Measurements from ENCODE around the gene URB2.
"Not testable (repeated sequence)": the region's sequence is repeated elsewhere in the genome, so short reads cannot be mapped to it uniquely, and the experiment has no call there.

The URB2 gene

DNA sequence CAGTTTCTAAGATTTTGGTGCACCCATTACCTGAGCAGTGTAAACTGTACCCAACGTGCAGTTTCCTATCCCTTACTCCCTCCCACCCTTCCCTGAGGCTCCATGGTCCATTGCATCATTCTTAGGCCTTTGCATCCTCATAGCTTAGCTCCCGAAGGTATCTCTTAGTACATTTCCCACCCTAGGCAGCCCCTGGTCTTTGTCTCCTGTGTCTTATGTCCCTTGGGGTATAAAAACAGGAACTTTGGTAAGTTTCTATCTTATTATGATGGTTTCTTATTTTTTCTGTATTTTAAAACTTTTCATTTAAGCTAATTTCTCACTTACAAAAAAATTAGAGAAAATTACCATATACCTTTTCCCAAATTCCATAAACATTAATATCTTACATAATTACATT is 78.1 kb downstream of the URB2 start:
- H3K27me3 ChIP-seq (ENCODE audit: control insufficient read depth, insufficient read depth, low read length): no peaks in the 10 kb centered on the region
- H3K36me3 ChIP-seq (ENCODE audit: insufficient read depth, low read length): no peaks in the 10 kb centered on the region
- H3K9me3 ChIP-seq (replicated peaks; ENCODE audit: low read length): no peaks in the 10 kb centered on the region
- no peak overlapping the region for H3K4me3 ChIP-seq (ENCODE audit: low read length)
- no peak overlapping the region for H3K9ac ChIP-seq (ENCODE audit: low read depth, low read length)
- H3K4me2 ChIP-seq (ENCODE audit: low read length): no peak overlapping the region
- H3K4me1 ChIP-seq (ENCODE audit: control insufficient read depth, insufficient read depth, low read length): no peaks in the 10 kb centered on the region

DNA sequence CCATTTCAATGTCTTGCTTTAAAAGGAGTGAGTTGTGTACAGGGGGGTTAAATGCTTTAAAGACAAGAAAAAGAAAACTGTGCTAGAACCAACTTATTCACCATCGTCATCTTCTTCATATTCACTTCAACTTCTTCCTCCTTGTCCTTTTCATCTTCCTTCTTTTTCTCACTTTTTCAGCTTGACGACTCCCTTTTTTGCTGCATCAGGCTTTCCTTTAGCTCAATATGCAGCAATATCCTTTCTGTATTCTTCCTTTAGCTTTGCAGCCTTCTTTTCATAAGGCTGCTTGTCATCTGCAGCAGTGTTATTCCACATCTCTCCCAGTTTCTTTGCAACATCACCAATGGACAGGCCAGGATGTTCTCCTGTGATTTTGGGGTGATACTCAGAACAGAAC is 79.1 kb downstream of the URB2 start:
- not testable (repeated sequence) for H3K4me1 ChIP-seq (ENCODE audit: control insufficient read depth, insufficient read depth, low read length); H3K4me2 ChIP-seq (ENCODE audit: low read length); H3K9ac ChIP-seq (ENCODE audit: low read depth, low read length); H3K27me3 ChIP-seq (ENCODE audit: control insufficient read depth, insufficient read depth, low read length); H3K9me3 ChIP-seq (replicated peaks; ENCODE audit: low read length); H3K36me3 ChIP-seq (ENCODE audit: insufficient read depth, low read length); H3K4me3 ChIP-seq (ENCODE audit: low read length)

DNA sequence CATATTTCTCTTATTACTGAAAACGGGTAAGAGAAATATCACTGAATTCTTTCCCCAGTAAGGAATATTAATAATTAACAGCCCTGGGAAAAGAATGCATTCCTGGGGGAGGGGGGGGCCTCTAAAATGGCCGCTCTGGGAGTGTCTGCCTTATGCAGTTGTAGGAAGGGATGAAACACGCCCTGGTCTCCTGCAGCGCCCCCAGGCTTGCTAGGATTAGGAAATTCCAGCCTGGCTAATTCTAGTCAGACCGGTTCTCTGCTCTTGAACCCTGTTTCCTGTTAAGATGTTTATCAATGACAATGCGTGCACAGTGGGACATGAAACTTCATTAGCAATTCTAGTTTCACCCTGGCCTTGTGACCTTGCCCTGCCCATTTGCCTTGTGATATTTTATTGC is 81.1 kb downstream of the URB2 start:
- not testable (repeated sequence) for H3K36me3 ChIP-seq (ENCODE audit: insufficient read depth, low read length); H3K4me2 ChIP-seq (ENCODE audit: low read length); H3K4me3 ChIP-seq (ENCODE audit: low read length); H3K4me1 ChIP-seq (ENCODE audit: control insufficient read depth, insufficient read depth, low read length); H3K9me3 ChIP-seq (replicated peaks; ENCODE audit: low read length); H3K27me3 ChIP-seq (ENCODE audit: control insufficient read depth, insufficient read depth, low read length); H3K9ac ChIP-seq (ENCODE audit: low read depth, low read length)

DNA sequence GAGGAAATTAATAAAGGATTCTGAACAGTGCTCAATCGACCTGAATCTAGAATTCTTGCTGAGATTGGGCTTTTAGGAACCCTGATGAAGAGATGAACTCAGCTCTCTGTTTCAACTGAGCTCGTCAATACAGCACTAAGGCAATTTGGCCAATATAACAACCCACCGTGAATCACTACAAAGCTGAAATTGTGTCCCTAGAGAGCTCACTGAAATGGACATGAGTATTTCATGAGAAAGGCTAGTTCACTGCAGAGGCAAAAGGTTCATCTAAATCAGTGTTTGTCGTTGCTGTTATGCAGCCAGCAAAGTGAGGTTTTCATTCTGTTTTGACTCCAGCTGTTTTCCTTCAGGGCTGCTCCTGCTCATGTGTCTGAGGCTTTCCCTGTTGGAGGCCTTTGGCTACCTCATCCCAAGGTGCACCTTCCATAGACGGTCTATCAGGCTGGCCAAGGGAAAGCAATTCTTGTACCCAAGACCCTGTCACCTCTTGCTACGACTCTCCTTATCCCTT is 83.5 kb downstream of the URB2 start:
- Histone ChIP-seq H3K27me3 (ENCODE audit: control insufficient read depth, insufficient read depth, low read length) (no peaks in the 10 kb centered on the region), H3K9me3 (replicated peaks; ENCODE audit: low read length) (no peaks in the 10 kb centered on the region), H3K4me2 (ENCODE audit: low read length) (no peak overlapping the region), H3K4me1 (ENCODE audit: control insufficient read depth, insufficient read depth, low read length) (no peaks in the 10 kb centered on the region), H3K4me3 (ENCODE audit: low read length) (no peak overlapping the region), H3K36me3 (ENCODE audit: insufficient read depth, low read length) (no peaks in the 10 kb centered on the region), H3K9ac (ENCODE audit: low read depth, low read length) (no peak overlapping the region)
